Esophagus muscularis mucosa (tissue), 4 donors: ENCODE results near the gene PLPP4. TPM values are rescaled to one million over a fixed set of nuclear protein-coding genes. Genes with fewer than 3 reads are reported as not detected.

ENCODE experiments used
- DNase-seq: peaks from one replicate; pipeline ENCODE4 v3.0.0-alpha.2; 2017; ENCODE audit errors: extremely low spot score
- H3K27ac ChIP-seq, 4 donors: fragments of 200-600 bp; sonication (generic); replicated peaks in 1 of 4; 1 replicate in 3 of 4; 2 replicates in 1 of 4; pipeline ENCODE4 v1.5.1; 2016 to 2019; ENCODE audit warnings: mild to moderate bottlenecking in 1 of 4
- H3K27me3 ChIP-seq, 4 donors: fragments of 200-600 bp; sonication (generic); one replicate each; pipeline versions ENCODE4 v1.5.1 to v1.6.0; 2016 to 2019
- H3K36me3 ChIP-seq, 4 donors: fragments of 200-600 bp; sonication (generic); one replicate each; pipeline ENCODE4 v1.5.1; 2016 to 2019
- H3K4me1 ChIP-seq, 4 donors: fragments of 200-600 bp; sonication (generic); one replicate each; pipeline ENCODE4 v1.5.1; 2016 to 2019
- H3K4me3 ChIP-seq, 4 donors: fragments of 200-600 bp; sonication (generic); 1 replicate in 2 of 4; 2 replicates in 2 of 4; pipeline ENCODE4 v1.5.1; 2016 to 2019; ENCODE audit warnings: mild to moderate bottlenecking in 4 of 4, moderate library complexity in 1 of 4
- H3K9me3 ChIP-seq, 4 donors: fragments of 200-600 bp; sonication (generic); 1 replicate in 3 of 4; 2 replicates in 1 of 4; pipeline ENCODE4 v1.5.1; 2016 to 2019
- CTCF ChIP-seq, 3 experiments: fragments of 200-600 bp in 2 of 3; fragments of 450-650 bp in 1 of 3; sonication (generic) in 2 of 3; IDR thresholded peaks; one replicate each; pipeline ENCODE4 v1.5.1; 2017 to 2019; ENCODE audit warnings: antibody characterized with exemption in 3 of 3, mild to moderate bottlenecking in 2 of 3, moderate library complexity in 1 of 3
- EP300 ChIP-seq: sonication (generic); formaldehyde crosslinking; IDR thresholded peaks from one replicate; pipeline ENCODE4 v1.6.1; 2017; ENCODE audit warnings: antibody characterized with exemption
- POLR2A ChIP-seq: fragments of 450-650 bp; IDR thresholded peaks from one replicate; pipeline ENCODE4 v1.6.1; 2017; ENCODE audit warnings: antibody characterized with exemption, moderate library complexity, mild to moderate bottlenecking, low read depth
- POLR2AphosphoS5 ChIP-seq, 2 donors: sonication (generic); formaldehyde crosslinking; IDR thresholded peaks; one replicate each; pipeline ENCODE4 v1.6.1; 2017; ENCODE audit warnings: antibody characterized with exemption in 2 of 2
- WGBS: methylation state at CpG from one replicate; pipeline ENCODE4 v1.1.5; 2018; 5-methylcytosine and 5-hydroxymethylcytosine counted together
- intact Hi-C: fragments of 100-400 bp; cut with DNase I; formaldehyde crosslinking; loops from one replicate; pipeline ENCODE4 v1.15.1; 2023
- total RNA-seq, 4 donors: library from RNA; depleted of rRNA; stranded (reverse); fragments of >200 nt; gene quantifications; one replicate each; pipeline versions ENCODE4 v1.1.0 to v1.2.1, GENCODE V29; 2016

PLPP4 gene
- total RNA-seq, 4 donors from 2014 or later, result 0.84 to 2.1 (median 1.3) TPM

GRCh38 chr10:120628197-120628596, 171.2 kb downstream of the PLPP4 start:
- no peak for TF ChIP-seq EP300
- TF ChIP-seq POLR2AphosphoS5 (IDR thresholded peaks at IDR 0.05), result no peak
- TF ChIP-seq POLR2A, result no peak
- no peak for TF ChIP-seq CTCF (IDR thresholded peaks at IDR 0.05)
- DNase-seq, result peak; percentile 87
- WGBS, result 56% methylated on average over 1 of the region's 1 CpG

GRCh38 chr10:120630266-120630665, 173.2 kb downstream of the PLPP4 start:
- H3K4me1 ChIP-seq, result no peaks in the 10 kb centered on the region

More at GRCh38 chr10:120628197-120628596, 171.2 kb downstream of the PLPP4 start:
- intact Hi-C loops, result no loop called here
- Histone ChIP-seq H3K9me3 (peaks cover 0 to 11% (median 4%) of the 10 kb centered on the region in 4 donors), H3K36me3 (no peaks in the 10 kb centered on the region), H3K4me3 (no peak overlapping the region), H3K4me1 (no peaks in the 10 kb centered on the region), H3K27me3 (peaks cover 0 to 3% (median 0%) of the 10 kb centered on the region in 4 donors), H3K27ac (no peak overlapping the region)

GRCh38 chr10:120632047-120632446, 175.0 kb downstream of the PLPP4 start:
- DNase-seq, result no peak
- TF ChIP-seq EP300, result no peak
- no peak for TF ChIP-seq POLR2A
- no peak for TF ChIP-seq CTCF (IDR thresholded peaks at IDR 0.05)
- no peak for TF ChIP-seq POLR2AphosphoS5 (IDR thresholded peaks at IDR 0.05)
- Histone ChIP-seq H3K27ac (no peak overlapping the region), H3K27me3 (peaks cover 0 to 6% (median 0%) of the 10 kb centered on the region in 4 donors), H3K4me3 (no peak overlapping the region), H3K36me3 (no peaks in the 10 kb centered on the region), H3K4me1 (no peaks in the 10 kb centered on the region), H3K9me3 (peaks cover 0 to 11% (median 4%) of the 10 kb centered on the region in 4 donors)
- intact Hi-C loops, result no loop called here
- WGBS, result 53% methylated on average over 1 of the region's 1 CpG

More at GRCh38 chr10:120630266-120630665, 173.2 kb downstream of the PLPP4 start:
- WGBS, result 58% methylated on average over 1 of the region's 1 CpG
- no peak for DNase-seq
- intact Hi-C loops, result no loop called here
- Histone ChIP-seq H3K27ac (no peak overlapping the region), H3K9me3 (peaks cover 0 to 11% (median 4%) of the 10 kb centered on the region in 4 donors), H3K27me3 (peaks cover 0 to 6% (median 0%) of the 10 kb centered on the region in 4 donors), H3K4me3 (no peak overlapping the region), H3K36me3 (no peaks in the 10 kb centered on the region)
- TF ChIP-seq POLR2A, result no peak
- no peak for TF ChIP-seq CTCF (IDR thresholded peaks at IDR 0.05)
- no peak for TF ChIP-seq EP300
- TF ChIP-seq POLR2AphosphoS5 (IDR thresholded peaks at IDR 0.05), result no peak

- 56% methylated on average over 3 of the region's 3 CpGs for WGBS
- intact Hi-C loops, result no loop called here
- DNase-seq, result peak; percentile 39
Observed at GRCh38 chr10:120632942-120633341, 175.9 kb downstream of the PLPP4 start.

More at GRCh38 chr10:120632942-120633341, 175.9 kb downstream of the PLPP4 start:
- no peaks in the 10 kb centered on the region for H3K4me1 ChIP-seq
- no peaks in the 10 kb centered on the region for H3K36me3 ChIP-seq
- H3K27ac ChIP-seq, result no peak overlapping the region
- peaks cover 0 to 11% (median 4%) of the 10 kb centered on the region in 4 donors for H3K9me3 ChIP-seq
- H3K27me3 ChIP-seq, result peaks cover 0 to 6% (median 0%) of the 10 kb centered on the region in 4 donors
- no peak overlapping the region for H3K4me3 ChIP-seq
- no peak for TF ChIP-seq POLR2AphosphoS5 (IDR thresholded peaks at IDR 0.05)
- TF ChIP-seq POLR2A, result no peak
- TF ChIP-seq EP300, result no peak
- TF ChIP-seq CTCF (IDR thresholded peaks at IDR 0.05), result no peak
